SK-N-SH treated with all-trans-retinoic acid at 6 μM for 48 hours (cell line): ENCODE data around the gene ISG20.

Source experiments
- ATAC-seq: fragments of 200-7000 bp; cut with Tn5 transposase; 3 replicates; pipeline ENCODE4 v1.9.1; 2020; ENCODE audit warnings: mild to moderate bottlenecking, moderate library complexity
- ARNTL ChIP-seq: fragments of 450-650 bp; formaldehyde crosslinking; IDR thresholded peaks from 2 replicates; pipeline ENCODE4 v1.5.0; 2020; ENCODE audit warnings: low read depth, mild to moderate bottlenecking, moderate library complexity, borderline replicate concordance
- BACH2 ChIP-seq: fragments of 250-450 bp; sonication (Bioruptor Pico); IDR thresholded peaks from 2 replicates; pipeline ENCODE4 v1.9.0; 2021; ENCODE audit warnings: mild to moderate bottlenecking, borderline replicate concordance
- CREB5 ChIP-seq: fragments of 250-450 bp; sonication (Bioruptor Pico); IDR thresholded peaks from 2 replicates; pipeline ENCODE4 v1.5.1; 2020; ENCODE audit warnings: low read depth, mild to moderate bottlenecking, moderate library complexity
- CSDC2 ChIP-seq: fragments of 250-450 bp; sonication (Bioruptor Pico); IDR thresholded peaks from 2 replicates; pipeline ENCODE4 v1.5.0; 2020; ENCODE audit warnings: mild to moderate bottlenecking, moderate library complexity
- CSRNP3 ChIP-seq: fragments of 250-450 bp; sonication (Bioruptor Pico); IDR thresholded peaks from 2 replicates; pipeline ENCODE4 v1.5.1; 2021; ENCODE audit warnings: mild to moderate bottlenecking, moderate library complexity
- ESRRG ChIP-seq: fragments of 250-450 bp; sonication (Bioruptor Pico); IDR thresholded peaks from 2 replicates; pipeline ENCODE4 v1.6.1; 2021; ENCODE audit warnings: mild to moderate bottlenecking
- GLIS3 ChIP-seq: fragments of 250-450 bp; sonication (Bioruptor Pico); IDR thresholded peaks from 2 replicates; pipeline ENCODE4 v1.5.0; 2020; ENCODE audit warnings: mild to moderate bottlenecking, moderate library complexity
- ISL1 ChIP-seq: fragments of 250-450 bp; sonication (Bioruptor Pico); IDR thresholded peaks from 2 replicates; pipeline ENCODE4 v2.1.2; 2022; ENCODE audit warnings: mild to moderate bottlenecking, moderate library complexity
- OSR1 ChIP-seq: fragments of 250-450 bp; sonication (Bioruptor Pico); IDR thresholded peaks from 2 replicates; pipeline ENCODE4 v1.8.0; 2022; ENCODE audit warnings: moderate library complexity, mild to moderate bottlenecking, inconsistent platforms
- PATZ1 ChIP-seq: fragments of 250-450 bp; sonication (Bioruptor Pico); IDR thresholded peaks from 2 replicates; pipeline ENCODE4 v1.8.0; 2020; ENCODE audit warnings: mild to moderate bottlenecking, moderate library complexity, borderline replicate concordance
- POU6F1 ChIP-seq: fragments of 250-450 bp; sonication (Bioruptor Pico); IDR thresholded peaks from 2 replicates; pipeline ENCODE4 v1.8.0; 2021; ENCODE audit warnings: low read depth, mild to moderate bottlenecking, moderate library complexity, borderline replicate concordance
- PPARA ChIP-seq: fragments of 250-450 bp; sonication (Bioruptor Pico); IDR thresholded peaks from 2 replicates; pipeline ENCODE4 v1.5.0; 2020; ENCODE audit warnings: mild to moderate bottlenecking, borderline replicate concordance
- RARB ChIP-seq: fragments of 250-450 bp; sonication (Bioruptor Pico); IDR thresholded peaks from 2 replicates; pipeline ENCODE4 v1.8.0; 2021; ENCODE audit warnings: mild to moderate bottlenecking, moderate library complexity
- SNAI2 ChIP-seq: fragments of 250-450 bp; sonication (Bioruptor Pico); IDR thresholded peaks from 2 replicates; pipeline ENCODE4 v1.5.0; 2020; ENCODE audit warnings: mild to moderate bottlenecking, moderate library complexity
- TCF4 ChIP-seq: fragments of 250-450 bp; sonication (Bioruptor Pico); IDR thresholded peaks from 2 replicates; pipeline ENCODE4 v1.8.0; 2021; ENCODE audit warnings: mild to moderate bottlenecking, moderate library complexity, borderline replicate concordance
- TOX ChIP-seq: fragments of 250-450 bp; sonication (Bioruptor Pico); IDR thresholded peaks from 2 replicates; pipeline ENCODE4 v1.8.0; 2021; ENCODE audit warnings: mild to moderate bottlenecking, moderate library complexity, borderline replicate concordance
- ZC3H10 ChIP-seq: fragments of 250-450 bp; sonication (Bioruptor Pico); IDR thresholded peaks from 2 replicates; pipeline ENCODE4 v1.5.1; 2021; ENCODE audit warnings: mild to moderate bottlenecking, moderate library complexity
- ZFP3 ChIP-seq: fragments of 250-450 bp; sonication (Bioruptor Pico); IDR thresholded peaks from 2 replicates; pipeline ENCODE4 v1.5.0; 2020; ENCODE audit warnings: mild to moderate bottlenecking, moderate library complexity
- ZFP30 ChIP-seq: fragments of 450-650 bp; formaldehyde crosslinking; IDR thresholded peaks from 2 replicates; pipeline ENCODE4 v1.5.0; 2022; ENCODE audit warnings: mild to moderate bottlenecking, moderate library complexity
- ZNF565 ChIP-seq: fragments of 450-650 bp; formaldehyde crosslinking; conservative IDR thresholded peaks from 2 replicates; pipeline ENCODE4 v1.5.0; 2020; ENCODE audit warnings: low read depth, mild to moderate bottlenecking, moderate library complexity
- ZNF70 ChIP-seq: fragments of 450-650 bp; formaldehyde crosslinking; IDR thresholded peaks from 2 replicates; pipeline ENCODE4 v1.5.0; 2020; ENCODE audit warnings: mild to moderate bottlenecking, moderate library complexity
- ZNF8 ChIP-seq: fragments of 450-650 bp; formaldehyde crosslinking; IDR thresholded peaks from 2 replicates; pipeline ENCODE4 v1.5.0; 2020; ENCODE audit warnings: mild to moderate bottlenecking, moderate library complexity

The ISG20 gene

GRCh38 chr15:88690331-88690730 lies 51.5 kb downstream of the ISG20 start:
- ATAC-seq = no peak
- TF ChIP-seq RARB (CRISPR knock-in tag) (no peak), ZC3H10 (CRISPR knock-in tag) (no peak), ZNF565 (no peak), ZNF70 (CRISPR knock-in tag) (no peak), ZNF8 (CRISPR knock-in tag) (no peak), PATZ1 (CRISPR knock-in tag) (no peak), POU6F1 (CRISPR knock-in tag) (no peak), TCF4 (CRISPR knock-in tag) (no peak), PPARA (CRISPR knock-in tag) (no peak), ESRRG (CRISPR knock-in tag) (no peak), CREB5 (CRISPR knock-in tag) (no peak), ZFP3 (CRISPR knock-in tag) (no peak), ISL1 (CRISPR knock-in tag) (no peak), CSDC2 (CRISPR knock-in tag) (no peak), ARNTL (CRISPR knock-in tag) (no peak), GLIS3 (no peak), OSR1 (CRISPR knock-in tag) (no peak)

- ATAC-seq = no peak
- TF ChIP-seq ARNTL (CRISPR knock-in tag) (no peak), ZFP30 (CRISPR knock-in tag) (no peak), PPARA (CRISPR knock-in tag) (no peak), ZC3H10 (CRISPR knock-in tag) (no peak), PATZ1 (CRISPR knock-in tag) (no peak), GLIS3 (no peak), CSDC2 (CRISPR knock-in tag) (no peak), TCF4 (CRISPR knock-in tag) (no peak), ZNF8 (CRISPR knock-in tag) (no peak)
These were observed 54.4 kb downstream of the ISG20 start for GRCh38 chr15:88693191-88693590.

GRCh38 chr15:88695101-88695500 lies 56.3 kb downstream of the ISG20 start:
- TF ChIP-seq ZC3H10 (CRISPR knock-in tag) (no peak), ZNF565 (no peak), ZFP3 (CRISPR knock-in tag) (no peak), ZNF8 (CRISPR knock-in tag) (no peak), GLIS3 (no peak), PPARA (CRISPR knock-in tag) (no peak), ARNTL (CRISPR knock-in tag) (no peak), CSDC2 (CRISPR knock-in tag) (no peak)
- ATAC-seq = no peak

GRCh38 chr15:88695691-88696251 lies 57.0 kb downstream of the ISG20 start:
- ATAC-seq = no peak
- TF ChIP-seq SNAI2 (CRISPR knock-in tag) (no peak), TCF4 (CRISPR knock-in tag) (no peak), RARB (CRISPR knock-in tag) (no peak), CSRNP3 (CRISPR knock-in tag) (no peak), TOX (CRISPR knock-in tag) (no peak), BACH2 (CRISPR knock-in tag) (no peak), CREB5 (CRISPR knock-in tag) (no peak), ZFP3 (CRISPR knock-in tag) (no peak), ZFP30 (CRISPR knock-in tag) (no peak), ARNTL (CRISPR knock-in tag) (no peak), ZNF70 (CRISPR knock-in tag) (no peak), OSR1 (CRISPR knock-in tag) (no peak), PPARA (CRISPR knock-in tag) (no peak), CSDC2 (CRISPR knock-in tag) (no peak), ZC3H10 (CRISPR knock-in tag) (no peak), ISL1 (CRISPR knock-in tag) (no peak), PATZ1 (CRISPR knock-in tag) (no peak), ZNF565 (no peak)
